ENCODE measurements around the gene CPLANE2. TPM values are rescaled to one million over a fixed set of nuclear protein-coding genes. Genes with fewer than 3 reads are reported as not detected.

Gene CPLANE2
- total RNA-seq, 3 donors from 2014 or later (not counting 1 experiment from before 2014, with no cell fraction given) = 7.6 to 10.8 (median 8.3) TPM

GRCh38 chr1:16221499-16221898 is 15.5 kb downstream of the CPLANE2 start:
- H3K36me3 Mint-ChIP-seq = no peaks in the 10 kb centered on the region
- peaks cover 10 to 20% of the 10 kb centered on the region in 2 donors for H3K4me1 Mint-ChIP-seq
- WGBS (ENCODE audit: insufficient coverage) = 97% methylated on average over 1 of the region's 1 CpG
- DNase-seq (no peak), ATAC-seq (no peak)
- peaks cover 11% of the 10 kb centered on the region for H3K4me1 ChIP-seq (ENCODE audit: control insufficient read depth, insufficient read depth, low read length)
- TF ChIP-seq CTCF (IDR thresholded peaks at IDR 0.05) = no peak
- peaks cover 0 to 16% of the 10 kb centered on the region in 2 donors for H3K27me3 Mint-ChIP-seq (ENCODE audit: low read depth in 2 of 2)
- peaks cover 8% of the 10 kb centered on the region for H3K27me3 ChIP-seq (ENCODE audit: control insufficient read depth, insufficient read depth, low read length)
- no peak overlapping the region for H3K4me3 ChIP-seq (ENCODE audit: low read length)
- intact Hi-C loops (cut with micrococcal nuclease) = no loop called here
- no peaks in the 10 kb centered on the region for H3K9me3 Mint-ChIP-seq
- H3K27ac ChIP-seq (ENCODE audit: low read length) = no peak overlapping the region
- no peaks in the 10 kb centered on the region for H3K9me3 ChIP-seq (ENCODE audit: control insufficient read depth, insufficient read depth, low read length)
- H3K27ac Mint-ChIP-seq = no peak overlapping the region
- no peak overlapping the region for H3K4me3 Mint-ChIP-seq
- no peaks in the 10 kb centered on the region for H3K36me3 ChIP-seq (ENCODE audit: control insufficient read depth, insufficient read depth, low read length)

DNA sequence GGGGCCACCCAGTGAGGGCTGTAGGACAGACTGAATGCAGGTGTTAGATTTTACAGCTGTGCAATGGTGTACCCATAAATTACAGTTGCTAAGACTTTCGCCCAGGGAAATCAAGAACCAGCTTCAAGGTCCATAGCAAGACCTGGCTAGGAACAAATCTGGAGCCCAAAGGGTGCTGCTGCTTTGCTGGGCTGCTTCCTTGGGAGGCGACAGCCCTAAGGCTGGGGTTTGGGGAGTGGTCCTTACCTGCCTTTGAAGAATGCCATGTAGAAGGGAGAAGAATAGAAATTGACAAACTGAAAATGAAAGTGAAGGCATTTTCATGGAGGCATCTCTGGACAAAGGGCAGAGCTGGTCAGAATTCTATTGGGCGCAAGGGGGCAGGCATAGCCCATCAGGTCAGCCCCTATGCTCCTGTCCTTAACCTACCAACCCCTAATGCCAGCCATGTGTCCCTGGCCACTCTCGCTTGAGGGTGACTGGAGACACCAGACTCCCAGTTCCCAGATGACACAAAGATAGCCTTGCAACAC is 16.9 kb downstream of the CPLANE2 start:
- Mint-ChIP-seq H3K4me3 (no peak overlapping the region), H3K36me3 (no peaks in the 10 kb centered on the region), H3K4me1 (peaks cover 17 to 28% of the 10 kb centered on the region in 2 donors), H3K27me3 (ENCODE audit: low read depth in 2 of 2) (peaks cover 0 to 9% of the 10 kb centered on the region in 2 donors), H3K27ac (peak overlapping the region in 1 of 2 donors; percentile 33), H3K9me3 (no peaks in the 10 kb centered on the region)
- 89% methylated on average over 4 of the region's 4 CpGs for WGBS (ENCODE audit: insufficient coverage)
- Histone ChIP-seq H3K27ac (ENCODE audit: low read length) (no peak overlapping the region), H3K27me3 (ENCODE audit: control insufficient read depth, insufficient read depth, low read length) (no peaks in the 10 kb centered on the region), H3K4me1 (ENCODE audit: control insufficient read depth, insufficient read depth, low read length) (peaks cover 20% of the 10 kb centered on the region), H3K36me3 (ENCODE audit: control insufficient read depth, insufficient read depth, low read length) (no peaks in the 10 kb centered on the region), H3K9me3 (ENCODE audit: control insufficient read depth, insufficient read depth, low read length) (no peaks in the 10 kb centered on the region), H3K4me3 (ENCODE audit: low read length) (no peak overlapping the region)
- ATAC-seq (no peak), DNase-seq (no peak)
- TF ChIP-seq CTCF (IDR thresholded peaks at IDR 0.05) = no peak
- intact Hi-C loops (cut with micrococcal nuclease) = no loop called here

GRCh38 chr1:16218674-16219071 is 18.3 kb downstream of the CPLANE2 start:
- Mint-ChIP-seq H3K4me1 (peaks cover 17 to 28% of the 10 kb centered on the region in 2 donors), H3K36me3 (no peaks in the 10 kb centered on the region), H3K27me3 (ENCODE audit: low read depth in 2 of 2) (peaks cover 0 to 6% of the 10 kb centered on the region in 2 donors), H3K4me3 (peak overlapping the region; percentile 58), H3K27ac (peak overlapping the region; percentile 63 to 75), H3K9me3 (no peaks in the 10 kb centered on the region)
- no peak overlapping the region for H3K4me3 ChIP-seq (ENCODE audit: low read length)
- WGBS (ENCODE audit: insufficient coverage) = 94% methylated on average over 6 of the region's 6 CpGs
- intact Hi-C loops (cut with micrococcal nuclease) = no loop called here
- no peaks in the 10 kb centered on the region for H3K9me3 ChIP-seq (ENCODE audit: control insufficient read depth, insufficient read depth, low read length)
- no peak overlapping the region for H3K27ac ChIP-seq (ENCODE audit: low read length)
- no peaks in the 10 kb centered on the region for H3K27me3 ChIP-seq (ENCODE audit: control insufficient read depth, insufficient read depth, low read length)
- peaks cover 20% of the 10 kb centered on the region for H3K4me1 ChIP-seq (ENCODE audit: control insufficient read depth, insufficient read depth, low read length)
- TF ChIP-seq CTCF (IDR thresholded peaks at IDR 0.05) = no peak
- DNase-seq = no peak
- no peak for ATAC-seq
- H3K36me3 ChIP-seq (ENCODE audit: control insufficient read depth, insufficient read depth, low read length) = no peaks in the 10 kb centered on the region
